Thyroid gland (tissue), 4 donors: Measurements from ENCODE around the gene UBE4A. TPM values are rescaled to one million over a fixed set of nuclear protein-coding genes. Genes with fewer than 3 reads are reported as not detected.

ENCODE experiments used
- DNase-seq, 2 donors: peaks; one replicate each; pipeline ENCODE4 v3.0.0-alpha.2; 2019
- H3K27ac ChIP-seq, 3 donors: fragments of 200-600 bp; sonication (generic); 1 replicate in 2 of 3; 2 replicates in 1 of 3; pipeline ENCODE4 v1.5.1; 2016 to 2019; ENCODE audit warnings: mild to moderate bottlenecking in 1 of 3, moderate library complexity in 1 of 3
- H3K27me3 ChIP-seq: fragments of 200-600 bp; sonication (generic); one replicate; pipeline ENCODE4 v1.5.1; 2019
- H3K36me3 ChIP-seq, 2 donors: fragments of 200-600 bp; sonication (generic); one replicate each; pipeline ENCODE4 v1.5.1; 2016 to 2019
- H3K4me1 ChIP-seq, 2 donors: fragments of 200-600 bp; sonication (generic); one replicate each; pipeline ENCODE4 v1.5.1; 2017 to 2019
- H3K4me3 ChIP-seq, 3 donors: fragments of 200-600 bp; sonication (generic); replicated peaks in 1 of 3; 1 replicate in 2 of 3; 2 replicates in 1 of 3; pipeline ENCODE4 v1.5.1; 2016; ENCODE audit warnings: mild to moderate bottlenecking in 1 of 3
- H3K9me3 ChIP-seq: fragments of 200-600 bp; sonication (generic); one replicate; pipeline ENCODE4 v1.5.1; 2017
- CTCF ChIP-seq, 6 experiments: fragments of 200-600 bp in 3 of 6; fragments of 450-650 bp in 3 of 6; sonication (generic) in 3 of 6; IDR thresholded peaks; one replicate each; pipeline ENCODE4 v1.5.1; 2016 to 2019; ENCODE audit warnings: antibody characterized with exemption in 6 of 6, mild to moderate bottlenecking in 2 of 6, inconsistent platforms in 1 of 6, moderate library complexity in 1 of 6
- POLR2A ChIP-seq, 2 donors: fragments of 450-650 bp; IDR thresholded peaks; one replicate each; pipeline ENCODE4 v1.6.1; 2017; ENCODE audit warnings: antibody characterized with exemption in 2 of 2, mild to moderate bottlenecking in 2 of 2, moderate library complexity in 1 of 2
- WGBS, 2 donors: methylation state at CpG; one replicate each; pipeline ENCODE4 v1.1.5; 2017; 5-methylcytosine and 5-hydroxymethylcytosine counted together
- intact Hi-C: fragments of 100-400 bp; cut with DNase I; formaldehyde crosslinking; loops from one replicate; pipeline ENCODE4 v1.15.1; 2023
- total RNA-seq, 4 donors: library from RNA; depleted of rRNA; stranded (reverse); fragments of >200 nt; gene quantifications; one replicate each; pipeline ENCODE4 v1.2.3, GENCODE V29; 2016

UBE4A gene
- total RNA-seq, 4 donors from 2014 or later, result 42.7 to 57.3 (median 48.2) TPM

DNA sequence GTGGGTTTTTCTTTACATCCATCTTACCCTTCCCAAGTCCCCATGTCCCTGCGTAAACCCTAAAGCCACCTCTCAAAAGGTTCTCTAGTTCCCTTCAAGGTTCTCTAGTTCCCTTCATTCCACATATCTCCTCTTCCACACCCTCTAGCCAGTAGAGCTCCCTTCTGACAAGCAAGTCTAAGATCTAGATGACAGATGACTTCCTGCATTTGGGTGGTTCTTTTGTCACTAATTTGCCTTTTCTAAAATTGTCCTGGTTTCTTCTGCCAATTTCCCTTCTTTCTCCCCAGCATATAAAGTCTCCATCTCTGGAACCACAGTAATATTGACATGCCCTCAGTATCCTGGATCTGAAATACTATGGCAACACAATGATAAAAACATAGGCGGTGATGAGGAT is 47.1 kb upstream of the UBE4A start:
- no peak overlapping the region for H3K27ac ChIP-seq
- intact Hi-C loops, result no loop called here
- H3K36me3 ChIP-seq, result no peaks in the 10 kb centered on the region
- no peak for DNase-seq
- H3K4me1 ChIP-seq, result peaks cover 0 to 5% of the 10 kb centered on the region in 2 donors
- no peaks in the 10 kb centered on the region for H3K9me3 ChIP-seq
- H3K4me3 ChIP-seq, result no peak overlapping the region
- WGBS, 2 donors, result 95% methylated on average over 2 of the region's 2 CpGs
- TF ChIP-seq POLR2A (IDR thresholded peaks at IDR 0.05), result no peak
- no peak for TF ChIP-seq CTCF (IDR thresholded peaks at IDR 0.05)
- H3K27me3 ChIP-seq, result peaks cover 4% of the 10 kb centered on the region

GRCh38 chr11:118313242-118313641 is 46.2 kb upstream of the UBE4A start:
- Histone ChIP-seq H3K27me3 (peaks cover 4% of the 10 kb centered on the region), H3K36me3 (no peaks in the 10 kb centered on the region), H3K4me3 (no peak overlapping the region), H3K27ac (no peak overlapping the region), H3K4me1 (peaks cover 0 to 5% of the 10 kb centered on the region in 2 donors), H3K9me3 (no peaks in the 10 kb centered on the region)
- DNase-seq, result no peak
- 45 to 50% methylated on average over 4 of the region's 4 CpGs for WGBS, 2 donors
- TF ChIP-seq POLR2A (IDR thresholded peaks at IDR 0.05) (no peak), CTCF (IDR thresholded peaks at IDR 0.05) (no peak)
- intact Hi-C loops, result no loop called here

DNA sequence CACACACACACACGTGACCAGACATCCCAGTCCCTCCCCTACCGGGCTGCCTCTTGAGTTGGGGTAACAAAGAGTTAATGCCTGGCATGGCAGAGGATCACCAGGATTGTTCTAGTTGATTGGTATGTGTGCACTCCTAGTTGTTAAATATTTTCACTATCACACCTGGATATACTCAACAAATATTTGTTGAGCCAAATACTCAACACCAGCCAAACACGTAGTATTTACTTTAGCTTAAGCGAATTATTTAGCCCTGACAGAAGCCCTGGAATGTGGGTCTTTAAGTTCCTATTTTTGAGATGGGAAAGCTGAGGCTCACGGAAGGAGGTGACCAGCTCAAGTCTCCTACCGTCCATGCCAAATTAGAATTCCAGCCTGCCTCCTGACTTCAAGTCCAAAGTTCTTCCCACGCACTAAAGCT is 44.4 kb upstream of the UBE4A start:
- intact Hi-C loops, result no loop called here
- 21 to 48% methylated on average over 7 of the region's 7 CpGs for WGBS, 2 donors
- Histone ChIP-seq H3K4me3 (no peak overlapping the region), H3K27ac (no peak overlapping the region), H3K36me3 (no peaks in the 10 kb centered on the region), H3K27me3 (peaks cover 4% of the 10 kb centered on the region), H3K9me3 (no peaks in the 10 kb centered on the region), H3K4me1 (peaks cover 0 to 14% of the 10 kb centered on the region in 2 donors)
- no peak for DNase-seq
- no peak for TF ChIP-seq CTCF (IDR thresholded peaks at IDR 0.05)
- no peak for TF ChIP-seq POLR2A (IDR thresholded peaks at IDR 0.05)

DNA sequence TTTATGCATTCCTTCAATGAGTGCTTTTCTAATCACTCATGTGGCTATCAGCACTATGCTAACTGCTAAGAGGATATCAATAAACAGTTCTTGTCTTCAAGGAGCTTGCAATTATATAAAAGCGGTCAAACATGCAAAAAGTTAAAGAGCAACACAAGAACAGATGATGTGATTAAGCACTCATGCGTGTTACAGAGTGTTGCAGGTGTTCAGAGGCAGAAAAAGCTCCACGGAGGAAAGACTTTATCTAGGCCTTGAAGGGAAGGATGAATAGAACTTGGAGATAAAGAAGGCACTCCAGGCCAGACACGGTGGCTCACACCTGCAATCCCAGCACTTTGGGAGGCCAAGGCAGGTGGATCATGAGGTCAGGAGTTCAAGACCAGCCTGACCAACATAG is 41.3 kb upstream of the UBE4A start:
- H3K27ac ChIP-seq, result no peak overlapping the region
- peaks cover under 1% of the 10 kb centered on the region for H3K27me3 ChIP-seq
- 76 to 77% methylated on average over 4 of the region's 4 CpGs for WGBS, 2 donors
- no peak overlapping the region for H3K4me3 ChIP-seq
- H3K36me3 ChIP-seq, result no peaks in the 10 kb centered on the region
- peaks cover 0 to 25% of the 10 kb centered on the region in 2 donors for H3K4me1 ChIP-seq
- TF ChIP-seq CTCF (IDR thresholded peaks at IDR 0.05) (no peak), POLR2A (IDR thresholded peaks at IDR 0.05) (no peak)
- H3K9me3 ChIP-seq, result no peaks in the 10 kb centered on the region
- intact Hi-C loops, result no loop called here
- DNase-seq, result no peak

DNA sequence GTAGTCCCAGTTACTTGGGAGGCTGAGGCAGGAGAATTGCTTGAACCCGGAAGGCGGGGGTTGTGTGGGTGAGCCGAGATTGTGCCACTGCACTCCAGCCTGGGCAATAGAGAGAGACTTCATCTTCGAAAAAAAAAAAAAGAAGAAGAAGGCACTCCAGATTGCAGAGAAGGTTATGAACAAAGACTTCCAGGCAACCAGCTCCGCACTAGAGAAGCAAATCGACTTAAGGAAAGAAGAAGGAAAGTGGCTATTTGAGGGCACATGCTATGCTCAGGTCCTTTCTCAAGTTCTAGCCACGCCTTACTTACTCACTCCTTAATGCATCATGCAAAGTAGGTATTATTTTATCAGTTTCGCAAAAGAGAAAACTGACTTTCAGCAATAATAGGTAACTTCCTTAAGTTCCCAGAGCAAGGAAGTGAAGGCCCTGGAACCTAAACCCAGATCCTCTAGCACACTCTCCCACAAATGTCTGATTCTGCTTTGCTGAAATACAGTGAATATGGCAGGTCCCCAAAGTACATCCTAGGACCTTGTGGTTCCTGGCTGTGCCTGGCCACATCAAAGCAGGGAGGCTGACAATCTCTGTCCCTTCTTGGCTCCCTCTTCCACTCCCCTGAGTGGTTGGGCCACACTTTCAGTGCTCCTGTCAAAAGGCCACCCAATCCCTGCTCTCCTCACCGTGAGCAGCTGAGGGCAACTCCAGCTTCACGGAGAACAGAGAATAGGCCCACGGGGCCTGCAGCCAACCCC is 40.6 kb upstream of the UBE4A start:
- intact Hi-C loops, result no loop called here
- H3K27me3 ChIP-seq, result no peaks in the 10 kb centered on the region
- no peak overlapping the region for H3K4me3 ChIP-seq
- H3K9me3 ChIP-seq, result no peaks in the 10 kb centered on the region
- peaks cover 0 to 25% of the 10 kb centered on the region in 2 donors for H3K4me1 ChIP-seq
- no peaks in the 10 kb centered on the region for H3K36me3 ChIP-seq
- no peak for DNase-seq
- TF ChIP-seq CTCF (IDR thresholded peaks at IDR 0.05) (no peak), POLR2A (IDR thresholded peaks at IDR 0.05) (no peak)
- WGBS, 2 donors, result 89 to 93% methylated on average over 11 of the region's 11 CpGs
- H3K27ac ChIP-seq, result no peak overlapping the region
